ENCODE measurements around the gene CACNA2D3.

Gene CACNA2D3

GRCh38 chr3:54122324-54123002, at the start of gene CACNA2D3:
TSS of gene CACNA2D3 (plus strand) at chr3:54122552.
- Histone ChIP-seq H3K9me3 (ENCODE audit: severe bottlenecking) (no peaks in the 10 kb centered on the region), H3K27ac (peak within 1 kb of the TSS; percentile 60), H3K4me3 (ENCODE audit: low read depth, low read length) (peak within 1 kb of the TSS; percentile 53), H3K36me3 (no peaks in the 10 kb centered on the region), H3K27me3 (ENCODE audit: insufficient read depth, low read depth, severe bottlenecking) (peaks cover 10% of the 10 kb centered on the region)
- DNase-seq = peak; percentile 57
- TF ChIP-seq CTCF (IDR thresholded peaks at IDR 0.05; ENCODE audit: low read depth, low read length) = no peak

GRCh38 chr3:54073386-54073785, 49.0 kb upstream of the CACNA2D3 start:
- no peaks in the 10 kb centered on the region for H3K36me3 ChIP-seq
- no peaks in the 10 kb centered on the region for H3K27me3 ChIP-seq (ENCODE audit: insufficient read depth, low read depth, severe bottlenecking)
- H3K4me3 ChIP-seq (ENCODE audit: low read depth, low read length) = no peak overlapping the region
- TF ChIP-seq CTCF (IDR thresholded peaks at IDR 0.05; ENCODE audit: low read depth, low read length) = no peak
- no peak overlapping the region for H3K27ac ChIP-seq
- no peak for DNase-seq
- H3K9me3 ChIP-seq (ENCODE audit: severe bottlenecking) = peaks cover 11% of the 10 kb centered on the region

- TF ChIP-seq CTCF (IDR thresholded peaks at IDR 0.05; ENCODE audit: low read depth, low read length) = no peak
- no peak overlapping the region for H3K4me3 ChIP-seq (ENCODE audit: low read depth, low read length)
- no peaks in the 10 kb centered on the region for H3K36me3 ChIP-seq
- no peak for DNase-seq
- no peak overlapping the region for H3K27ac ChIP-seq
- no peaks in the 10 kb centered on the region for H3K27me3 ChIP-seq (ENCODE audit: insufficient read depth, low read depth, severe bottlenecking)
- no peaks in the 10 kb centered on the region for H3K9me3 ChIP-seq (ENCODE audit: severe bottlenecking)
Observed at GRCh38 chr3:54079314-54079713, 43.0 kb upstream of the CACNA2D3 start.

GRCh38 chr3:54079730-54080325, 42.5 kb upstream of the CACNA2D3 start:
- no peak for TF ChIP-seq CTCF (IDR thresholded peaks at IDR 0.05; ENCODE audit: low read depth, low read length)
- no peak overlapping the region for H3K4me3 ChIP-seq (ENCODE audit: low read depth, low read length)
- no peak for DNase-seq
- H3K36me3 ChIP-seq = no peaks in the 10 kb centered on the region
- no peaks in the 10 kb centered on the region for H3K9me3 ChIP-seq (ENCODE audit: severe bottlenecking)
- no peak overlapping the region for H3K27ac ChIP-seq
- no peaks in the 10 kb centered on the region for H3K27me3 ChIP-seq (ENCODE audit: insufficient read depth, low read depth, severe bottlenecking)

GRCh38 chr3:54083921-54084320, 38.4 kb upstream of the CACNA2D3 start:
- H3K27ac ChIP-seq = no peak overlapping the region
- no peak overlapping the region for H3K4me3 ChIP-seq (ENCODE audit: low read depth, low read length)
- no peaks in the 10 kb centered on the region for H3K9me3 ChIP-seq (ENCODE audit: severe bottlenecking)
- H3K27me3 ChIP-seq (ENCODE audit: insufficient read depth, low read depth, severe bottlenecking) = no peaks in the 10 kb centered on the region
- no peak for DNase-seq
- TF ChIP-seq CTCF (IDR thresholded peaks at IDR 0.05; ENCODE audit: low read depth, low read length) = no peak
- no peaks in the 10 kb centered on the region for H3K36me3 ChIP-seq

Measured in WERI-Rb-1 (cell line).